ENCODE measurements around the gene FXN. TPM values are rescaled to one million over a fixed set of nuclear protein-coding genes. Genes with fewer than 3 reads are reported as not detected.

FXN gene
- total RNA-seq, 4 donors from 2014 or later: 1.8 to 6.1 (median 3.9) TPM

DNA sequence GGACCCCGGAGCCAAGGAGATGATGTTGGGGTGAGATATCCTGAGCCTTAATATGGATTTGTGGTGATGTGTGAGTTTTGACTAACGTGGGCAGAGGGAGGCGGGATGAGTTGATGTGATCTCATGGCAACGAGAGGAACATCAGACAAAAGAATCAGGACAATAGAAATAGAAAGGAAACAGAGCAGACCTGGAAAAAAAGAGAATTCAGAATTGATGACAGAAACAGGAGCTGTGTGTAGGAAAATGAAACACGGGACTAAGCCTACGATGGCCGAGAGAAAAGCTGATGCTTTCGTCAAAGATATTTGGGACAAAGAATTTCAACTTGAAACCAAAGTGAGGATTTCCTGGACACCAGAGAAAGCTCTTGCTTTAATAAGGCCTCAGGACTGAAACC lies 32.5 kb upstream of the FXN start:
- TF ChIP-seq, protein P1, sequence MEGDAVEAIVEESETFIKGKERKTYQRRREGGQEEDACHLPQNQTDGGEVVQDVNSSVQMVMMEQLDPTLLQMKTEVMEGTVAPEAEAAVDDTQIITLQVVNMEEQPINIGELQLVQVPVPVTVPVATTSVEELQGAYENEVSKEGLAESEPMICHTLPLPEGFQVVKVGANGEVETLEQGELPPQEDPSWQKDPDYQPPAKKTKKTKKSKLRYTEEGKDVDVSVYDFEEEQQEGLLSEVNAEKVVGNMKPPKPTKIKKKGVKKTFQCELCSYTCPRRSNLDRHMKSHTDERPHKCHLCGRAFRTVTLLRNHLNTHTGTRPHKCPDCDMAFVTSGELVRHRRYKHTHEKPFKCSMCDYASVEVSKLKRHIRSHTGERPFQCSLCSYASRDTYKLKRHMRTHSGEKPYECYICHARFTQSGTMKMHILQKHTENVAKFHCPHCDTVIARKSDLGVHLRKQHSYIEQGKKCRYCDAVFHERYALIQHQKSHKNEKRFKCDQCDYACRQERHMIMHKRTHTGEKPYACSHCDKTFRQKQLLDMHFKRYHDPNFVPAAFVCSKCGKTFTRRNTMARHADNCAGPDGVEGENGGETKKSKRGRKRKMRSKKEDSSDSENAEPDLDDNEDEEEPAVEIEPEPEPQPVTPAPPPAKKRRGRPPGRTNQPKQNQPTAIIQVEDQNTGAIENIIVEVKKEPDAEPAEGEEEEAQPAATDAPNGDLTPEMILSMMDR (IDR thresholded peaks at IDR 0.05): no peak
- TF ChIP-seq POLR2A (IDR thresholded peaks at IDR 0.05): no peak
- H3K4me3 ChIP-seq: no peak overlapping the region
- no peaks in the 10 kb centered on the region for H3K4me1 ChIP-seq
- H3K27me3 ChIP-seq: peaks cover 0 to 9% (median 1%) of the 10 kb centered on the region in 4 donors
- no peaks in the 10 kb centered on the region for H3K9me3 ChIP-seq
- 67 to 73% methylated on average over 8 of the region's 8 CpGs for WGBS, 2 donors
- intact Hi-C loops (cut with DNase I): loop anchor here (5.0 kb wide), 1 partner anchor 421 kb away; no protein-coding TSS in a partner anchor
- H3K27ac ChIP-seq: no peak overlapping the region
- DNase-seq: no peak
- H3K36me3 ChIP-seq: no peaks in the 10 kb centered on the region

DNA sequence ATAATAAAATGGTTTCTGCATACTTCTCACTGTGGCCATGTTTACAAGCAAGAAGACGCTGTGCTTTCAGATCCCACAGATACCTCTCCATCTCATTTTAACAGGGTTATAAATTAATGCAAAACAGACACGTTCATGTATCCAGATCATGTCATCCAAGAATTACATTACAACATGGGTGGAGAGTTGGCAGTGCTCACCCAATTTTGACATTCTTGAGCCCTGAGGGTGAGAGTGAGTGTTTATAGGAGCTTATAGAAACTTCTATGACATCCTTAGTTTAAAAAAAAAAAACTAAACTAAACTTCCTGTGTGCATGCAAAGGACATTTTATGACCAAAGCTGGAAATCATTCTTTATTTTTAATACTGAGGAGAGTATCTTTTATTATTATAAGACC lies 30.7 kb upstream of the FXN start:
- 26 to 35% methylated on average over 2 of the region's 2 CpGs for WGBS, 2 donors
- DNase-seq: no peak
- intact Hi-C loops (cut with DNase I): loop anchor here (5.0 kb wide), 1 partner anchor 423 kb away; no protein-coding TSS in a partner anchor
- H3K4me1 ChIP-seq: no peaks in the 10 kb centered on the region
- no peak for TF ChIP-seq POLR2A (IDR thresholded peaks at IDR 0.05)
- TF ChIP-seq, protein P1 (IDR thresholded peaks at IDR 0.05): no peak
- H3K36me3 ChIP-seq: no peaks in the 10 kb centered on the region
- no peak overlapping the region for H3K27ac ChIP-seq
- H3K27me3 ChIP-seq: peaks cover 0 to 14% (median 1%) of the 10 kb centered on the region in 4 donors
- no peaks in the 10 kb centered on the region for H3K9me3 ChIP-seq
- no peak overlapping the region for H3K4me3 ChIP-seq

- Histone ChIP-seq H3K36me3 (no peaks in the 10 kb centered on the region), H3K4me1 (no peaks in the 10 kb centered on the region), H3K4me3 (no peak overlapping the region), H3K27me3 (peaks cover 0 to 11% (median 0%) of the 10 kb centered on the region in 4 donors), H3K27ac (no peak overlapping the region), H3K9me3 (no peaks in the 10 kb centered on the region)
- WGBS, 2 donors: 29 to 36% methylated on average over 1 of the region's 1 CpG
- TF ChIP-seq, protein P1 (IDR thresholded peaks at IDR 0.05): no peak
- no peak for TF ChIP-seq POLR2A (IDR thresholded peaks at IDR 0.05)
- intact Hi-C loops (cut with DNase I): no loop called here
- DNase-seq: no peak
Measured at GRCh38 chr9:69009708-69010107, 25.8 kb upstream of the FXN start.

DNA sequence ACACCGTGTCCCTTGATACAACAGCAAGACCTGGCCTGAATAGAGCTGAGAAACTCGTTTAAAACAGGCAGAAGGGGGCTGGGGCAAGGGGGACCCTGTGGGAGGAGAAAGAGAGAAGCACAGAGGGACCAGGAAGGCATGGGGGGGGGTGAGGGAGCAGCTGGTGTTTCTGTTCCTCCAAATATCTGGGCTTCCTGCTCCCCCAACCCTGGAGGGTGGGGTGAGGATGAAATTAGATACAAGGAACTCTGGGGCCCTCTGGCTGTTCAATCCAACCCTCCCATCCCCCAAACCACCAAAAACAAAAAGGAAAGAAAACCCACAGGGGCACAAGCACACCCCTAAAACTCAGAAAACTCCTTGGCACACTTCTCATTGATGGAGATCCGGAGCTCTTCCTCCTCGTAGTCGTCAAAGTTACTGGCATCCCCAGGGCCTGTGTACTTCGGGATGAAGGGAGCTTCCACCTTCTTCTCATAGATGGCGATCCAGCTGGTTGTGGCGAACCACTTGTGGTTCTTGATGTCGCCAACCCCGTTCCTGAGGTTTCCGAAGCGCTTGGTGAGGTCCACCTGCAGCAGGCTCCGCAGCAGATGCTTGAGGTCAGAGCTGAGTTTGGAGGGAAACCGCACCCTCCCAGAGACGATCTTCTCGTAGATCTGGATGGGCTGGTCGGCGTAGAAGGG lies 22.7 kb upstream of the FXN start:
- Histone ChIP-seq H3K9me3 (no peaks in the 10 kb centered on the region), H3K36me3 (no peaks in the 10 kb centered on the region), H3K27ac (no peak overlapping the region), H3K27me3 (peaks cover 0 to 6% (median 0%) of the 10 kb centered on the region in 4 donors), H3K4me3 (no peak overlapping the region), H3K4me1 (peaks cover 0 to 9% (median 0%) of the 10 kb centered on the region in 3 donors)
- no peak for DNase-seq
- intact Hi-C loops (cut with DNase I): no loop called here
- TF ChIP-seq, protein P1 (IDR thresholded peaks at IDR 0.05): no peak
- no peak for TF ChIP-seq POLR2A (IDR thresholded peaks at IDR 0.05)
- 44 to 83% methylated on average over 8 to 11 of the region's 18 CpGs for WGBS, 2 donors

- no peak for TF ChIP-seq POLR2A (IDR thresholded peaks at IDR 0.05)
- TF ChIP-seq, protein P1 (IDR thresholded peaks at IDR 0.05): no peak
- peaks cover 0 to 9% (median 0%) of the 10 kb centered on the region in 3 donors for H3K4me1 ChIP-seq
- H3K9me3 ChIP-seq: no peaks in the 10 kb centered on the region
- H3K27ac ChIP-seq: no peak overlapping the region
- no peak for DNase-seq
- H3K27me3 ChIP-seq: peaks cover 0 to 3% (median 0%) of the 10 kb centered on the region in 4 donors
- WGBS, 2 donors: 97% methylated on average over 19 of the region's 26 CpGs; no CpG with 5 or more reads in 1 of the 2 donors
- no peak overlapping the region for H3K4me3 ChIP-seq
- H3K36me3 ChIP-seq: no peaks in the 10 kb centered on the region
- intact Hi-C loops (cut with DNase I): no loop called here
Measured at GRCh38 chr9:69013382-69013727, 22.2 kb upstream of the FXN start.

All from esophagus squamous epithelium (tissue), 5 donors.